HL-60 (cell line): ENCODE results near the gene MAGEB3.

Source experiments
- DNase-seq, 2 experiments: peaks; one replicate each; pipeline ENCODE4 v3.0.0-alpha.2; 2010 to 2020; ENCODE audit warnings: low read depth in 1 of 2, low spot score in 1 of 2
- H3K27ac ChIP-seq: fragments of 250-450 bp; sonication (Bioruptor Pico); replicated peaks from 2 replicates; pipeline ENCODE4 v1.5.1; 2020; ENCODE audit warnings: mild to moderate bottlenecking, moderate library complexity
- H3K27me3 ChIP-seq: fragments of 250-450 bp; sonication (Bioruptor Pico); 2 replicates; pipeline ENCODE4 v1.5.1; 2021; ENCODE audit warnings: mild to moderate bottlenecking, moderate library complexity; ENCODE audit not compliant: insufficient read depth, poor library complexity, severe bottlenecking
- H3K4me3 ChIP-seq: replicated peaks from 2 replicates; pipeline ENCODE4 v1.5.1; 2011; ENCODE audit warnings: mild to moderate bottlenecking, control low read depth, low read length; ENCODE audit not compliant: insufficient read depth
- CTCF ChIP-seq: IDR thresholded peaks from one replicate; pipeline ENCODE4 v1.5.1; 2011; ENCODE audit warnings: low read length, control low read depth, inconsistent platforms; ENCODE audit not compliant: insufficient read depth
- GABPA ChIP-seq: IDR thresholded peaks from 2 replicates; pipeline ENCODE4 v1.6.1; 2012; ENCODE audit warnings: low read depth
- POLR2AphosphoS5 ChIP-seq: IDR thresholded peaks from 2 replicates; pipeline ENCODE4 v1.6.1; 2012; ENCODE audit warnings: low read depth
- SPI1 ChIP-seq: IDR thresholded peaks from 2 replicates; pipeline ENCODE4 v1.6.1; 2012; ENCODE audit warnings: low read depth, mild to moderate bottlenecking, borderline replicate concordance
- TF ChIP-seq, protein P1 (sequence below): IDR thresholded peaks from 2 replicates; pipeline ENCODE4 v1.6.1; 2012; ENCODE audit warnings: low read depth; ENCODE audit not compliant: insufficient replicate concordance

The MAGEB3 gene

DNA sequence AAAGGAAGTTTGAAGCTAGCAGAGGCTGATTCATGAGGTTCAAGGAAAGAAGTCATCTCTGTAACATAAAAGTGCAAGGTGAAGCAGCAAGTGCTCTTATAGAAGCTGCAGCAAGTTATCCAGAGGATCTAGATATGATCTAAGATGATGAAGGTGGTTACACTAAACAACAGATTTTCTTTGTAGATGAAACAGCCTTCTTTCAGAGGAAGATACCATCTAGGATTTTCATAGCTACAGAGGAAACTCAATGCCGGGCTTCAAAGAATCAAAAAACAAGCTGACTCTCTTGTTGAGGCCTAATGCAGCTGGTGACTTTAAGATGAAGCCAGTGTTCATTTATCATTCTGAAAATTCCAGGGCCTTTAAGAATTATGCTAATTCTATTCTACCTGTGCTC is 50.0 kb downstream of the MAGEB3 start:
- H3K4me3 ChIP-seq = no peak overlapping the region
- no peak overlapping the region for H3K27ac ChIP-seq
- TF ChIP-seq SPI1 (no peak), GABPA (no peak), POLR2AphosphoS5 (no peak)
- peaks cover 2% of the 10 kb centered on the region for H3K27me3 ChIP-seq
- no peak for DNase-seq

DNA sequence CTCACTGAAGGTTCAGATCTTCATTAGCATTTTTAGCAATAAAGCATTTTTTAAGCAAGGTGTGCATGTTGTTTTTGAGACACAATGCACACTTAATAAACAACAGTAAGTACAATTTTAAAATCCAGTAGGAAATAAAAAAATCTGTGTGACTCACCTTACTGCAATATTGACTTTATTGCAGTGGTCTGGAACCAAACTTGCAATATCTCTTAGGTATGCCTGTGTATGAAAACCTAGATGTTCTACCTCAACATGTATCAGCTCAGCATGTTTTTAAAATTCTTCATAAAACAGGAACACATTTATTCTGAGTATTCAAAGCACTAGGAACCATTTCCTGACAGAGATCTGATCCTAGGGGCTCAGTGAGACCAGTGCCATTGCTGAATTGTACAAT is 52.1 kb downstream of the MAGEB3 start:
- Histone ChIP-seq H3K27ac (no peak overlapping the region), H3K4me3 (no peak overlapping the region), H3K27me3 (peaks cover 2% of the 10 kb centered on the region)
- TF ChIP-seq, protein P1, sequence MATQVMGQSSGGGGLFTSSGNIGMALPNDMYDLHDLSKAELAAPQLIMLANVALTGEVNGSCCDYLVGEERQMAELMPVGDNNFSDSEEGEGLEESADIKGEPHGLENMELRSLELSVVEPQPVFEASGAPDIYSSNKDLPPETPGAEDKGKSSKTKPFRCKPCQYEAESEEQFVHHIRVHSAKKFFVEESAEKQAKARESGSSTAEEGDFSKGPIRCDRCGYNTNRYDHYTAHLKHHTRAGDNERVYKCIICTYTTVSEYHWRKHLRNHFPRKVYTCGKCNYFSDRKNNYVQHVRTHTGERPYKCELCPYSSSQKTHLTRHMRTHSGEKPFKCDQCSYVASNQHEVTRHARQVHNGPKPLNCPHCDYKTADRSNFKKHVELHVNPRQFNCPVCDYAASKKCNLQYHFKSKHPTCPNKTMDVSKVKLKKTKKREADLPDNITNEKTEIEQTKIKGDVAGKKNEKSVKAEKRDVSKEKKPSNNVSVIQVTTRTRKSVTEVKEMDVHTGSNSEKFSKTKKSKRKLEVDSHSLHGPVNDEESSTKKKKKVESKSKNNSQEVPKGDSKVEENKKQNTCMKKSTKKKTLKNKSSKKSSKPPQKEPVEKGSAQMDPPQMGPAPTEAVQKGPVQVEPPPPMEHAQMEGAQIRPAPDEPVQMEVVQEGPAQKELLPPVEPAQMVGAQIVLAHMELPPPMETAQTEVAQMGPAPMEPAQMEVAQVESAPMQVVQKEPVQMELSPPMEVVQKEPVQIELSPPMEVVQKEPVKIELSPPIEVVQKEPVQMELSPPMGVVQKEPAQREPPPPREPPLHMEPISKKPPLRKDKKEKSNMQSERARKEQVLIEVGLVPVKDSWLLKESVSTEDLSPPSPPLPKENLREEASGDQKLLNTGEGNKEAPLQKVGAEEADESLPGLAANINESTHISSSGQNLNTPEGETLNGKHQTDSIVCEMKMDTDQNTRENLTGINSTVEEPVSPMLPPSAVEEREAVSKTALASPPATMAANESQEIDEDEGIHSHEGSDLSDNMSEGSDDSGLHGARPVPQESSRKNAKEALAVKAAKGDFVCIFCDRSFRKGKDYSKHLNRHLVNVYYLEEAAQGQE = no peak
- TF ChIP-seq POLR2AphosphoS5 (no peak), GABPA (no peak), CTCF (no peak), SPI1 (no peak)
- no peak for DNase-seq

- TF ChIP-seq GABPA (no peak), CTCF (no peak), SPI1 (no peak), POLR2AphosphoS5 (no peak)
- TF ChIP-seq, protein P1 = no peak
- H3K4me3 ChIP-seq = no peak overlapping the region
- peaks cover 2% of the 10 kb centered on the region for H3K27me3 ChIP-seq
- no peak overlapping the region for H3K27ac ChIP-seq
- DNase-seq = peak in 1 of 2 experiments; percentile 23
These were observed 53.2 kb downstream of the MAGEB3 start for GRCh38 chrX:30283456-30284200.
